Parathyroid adenoma (tissue), 2 donors: ENCODE results near the gene CCDC92.

Experiments used
- H2AFZ ChIP-seq: fragments of 300-600 bp; sonication (generic); one replicate; pipeline ENCODE4 v1.7.0; 2017; ENCODE audit warnings: antibody characterized with exemption, mild to moderate bottlenecking
- H3K27ac ChIP-seq: fragments of 300-600 bp; sonication (generic); one replicate; pipeline ENCODE4 v1.7.0; 2017
- H3K27me3 ChIP-seq: fragments of 300-600 bp; sonication (generic); one replicate; pipeline ENCODE4 v1.7.0; 2017; ENCODE audit warnings: low read length; ENCODE audit not compliant: control insufficient read depth, insufficient read depth
- H3K36me3 ChIP-seq: fragments of 300-600 bp; sonication (generic); one replicate; pipeline ENCODE4 v1.7.0; 2017; ENCODE audit warnings: low read length; ENCODE audit not compliant: control insufficient read depth, insufficient read depth
- H3K4me1 ChIP-seq: fragments of 300-600 bp; sonication (generic); one replicate; pipeline ENCODE4 v1.7.0; 2017; ENCODE audit warnings: control low read depth
- H3K4me2 ChIP-seq: fragments of 300-600 bp; sonication (generic); one replicate; pipeline ENCODE4 v1.7.0; 2017; ENCODE audit warnings: low read length
- H3K4me3 ChIP-seq: fragments of 300-600 bp; sonication (generic); one replicate; pipeline ENCODE4 v1.7.0; 2017; ENCODE audit warnings: low read depth, low read length
- H3K79me2 ChIP-seq: fragments of 300-600 bp; sonication (generic); one replicate; pipeline ENCODE4 v1.7.0; 2017; ENCODE audit warnings: control low read depth
- H3K9ac ChIP-seq: fragments of 300-600 bp; sonication (generic); one replicate; pipeline ENCODE4 v1.7.0; 2017; ENCODE audit warnings: mild to moderate bottlenecking
- H3K9me3 ChIP-seq: fragments of 300-600 bp; sonication (generic); one replicate; pipeline ENCODE4 v1.7.0; 2017; ENCODE audit warnings: low read length; ENCODE audit not compliant: control insufficient read depth
- CTCF ChIP-seq: fragments of 300-600 bp; sonication (generic); IDR thresholded peaks from one replicate; pipeline ENCODE4 v1.7.0; 2017; ENCODE audit warnings: antibody characterized with exemption, mild to moderate bottlenecking
- donor health status: primary hyperparathyroidism.

CCDC92 gene

GRCh38 chr12:123972457-123973401 lies at the start of gene CCDC92, which contains the start of gene ZNF664:
Gene CCDC92, minus strand, starts transcription at chr12:123972831. Its CDS starts 28,526 bp downstream, at chr12:123944305.
Gene ZNF664, plus strand, starts transcription at chr12:123973215. Its CDS starts 38,930 bp downstream, at chr12:124012145.
- TF ChIP-seq CTCF = no peak
- Histone ChIP-seq H3K4me3 (peak within 1 kb of the TSS; percentile 65), H3K4me1 (peaks cover 19% of the 10 kb centered on the region), H3K79me2 (peaks cover 27% of the 10 kb centered on the region), H3K9ac (peak within 1 kb of the TSS; percentile 58), H3K27me3 (no peaks in the 10 kb centered on the region), H2AFZ (peak within 1 kb of the TSS; percentile 89), H3K27ac (peak within 1 kb of the TSS; percentile 89), H3K36me3 (no peaks in the 10 kb centered on the region), H3K4me2 (peak within 1 kb of the TSS; percentile 75), H3K9me3 (no peaks in the 10 kb centered on the region)

- H3K9me3 ChIP-seq = no peaks in the 10 kb centered on the region
- H2AFZ ChIP-seq = no peak overlapping the region
- H3K79me2 ChIP-seq = no peaks in the 10 kb centered on the region
- no peaks in the 10 kb centered on the region for H3K36me3 ChIP-seq
- H3K27me3 ChIP-seq = no peaks in the 10 kb centered on the region
- H3K4me1 ChIP-seq = peaks cover 20% of the 10 kb centered on the region
- no peak overlapping the region for H3K9ac ChIP-seq
- no peak overlapping the region for H3K4me2 ChIP-seq
- no peak for TF ChIP-seq CTCF
- no peak overlapping the region for H3K4me3 ChIP-seq
- no peak overlapping the region for H3K27ac ChIP-seq
These were observed 49.5 kb upstream of the CCDC92 start for GRCh38 chr12:124022161-124022560.

GRCh38 chr12:124021007-124021406 lies 48.4 kb upstream of the CCDC92 start:
- Histone ChIP-seq H3K27ac (peak overlapping the region; percentile 57), H3K4me1 (peaks cover 20% of the 10 kb centered on the region), H3K9me3 (no peaks in the 10 kb centered on the region), H2AFZ (no peak overlapping the region), H3K27me3 (no peaks in the 10 kb centered on the region), H3K9ac (no peak overlapping the region), H3K79me2 (no peaks in the 10 kb centered on the region), H3K4me3 (no peak overlapping the region), H3K4me2 (no peak overlapping the region), H3K36me3 (no peaks in the 10 kb centered on the region)
- TF ChIP-seq CTCF = no peak

GRCh38 chr12:124020514-124020949 lies 47.9 kb upstream of the CCDC92 start:
- H2AFZ ChIP-seq = no peak overlapping the region
- no peak overlapping the region for H3K4me3 ChIP-seq
- H3K9ac ChIP-seq = no peak overlapping the region
- H3K4me1 ChIP-seq = peaks cover 20% of the 10 kb centered on the region
- no peaks in the 10 kb centered on the region for H3K9me3 ChIP-seq
- no peaks in the 10 kb centered on the region for H3K79me2 ChIP-seq
- TF ChIP-seq CTCF = no peak
- H3K4me2 ChIP-seq = no peak overlapping the region
- no peaks in the 10 kb centered on the region for H3K27me3 ChIP-seq
- peak overlapping the region; percentile 57 for H3K27ac ChIP-seq
- H3K36me3 ChIP-seq = no peaks in the 10 kb centered on the region
